ENCODE results near the gene VAC14.

VAC14 gene

DNA sequence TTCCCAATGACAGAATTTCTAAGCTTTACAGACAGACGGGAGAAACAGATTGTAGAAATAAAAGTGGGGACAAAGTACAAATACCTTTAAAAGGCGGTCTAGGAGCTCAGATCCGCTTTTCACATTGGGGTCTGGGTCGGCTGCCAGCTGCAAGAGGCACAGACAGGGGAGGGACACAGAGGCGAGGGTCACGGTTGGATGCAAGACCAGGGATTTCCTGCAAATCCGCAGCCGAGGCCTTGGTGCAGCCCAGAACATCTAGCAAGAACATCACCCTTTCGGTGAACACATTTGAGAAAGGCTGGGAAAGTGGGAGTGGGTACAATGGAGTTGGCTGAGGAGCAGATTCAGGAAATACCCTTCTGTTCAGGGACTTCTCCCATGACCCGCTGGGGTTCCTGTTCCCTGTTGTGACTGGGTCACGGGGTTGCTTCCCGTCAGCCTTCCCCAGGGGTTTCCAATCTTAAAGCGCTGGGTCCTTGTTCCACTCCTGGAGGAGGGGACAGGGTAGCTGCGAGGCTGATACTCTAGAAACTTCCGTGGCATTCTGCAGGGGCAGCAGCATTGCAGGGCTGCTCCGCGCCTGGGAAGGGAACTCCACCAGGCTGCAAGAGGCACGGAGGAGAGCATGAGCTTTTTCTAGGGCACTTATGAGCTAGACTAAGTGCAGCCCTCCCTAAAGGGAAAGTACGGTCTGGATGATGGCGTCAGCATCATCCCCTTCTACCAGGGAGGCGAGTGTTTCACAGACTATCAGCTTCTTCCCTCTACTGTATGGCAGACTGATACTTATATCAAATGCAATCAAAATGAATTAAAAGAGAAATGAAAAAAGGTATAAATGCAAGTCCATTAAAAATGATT, 16.0 kb downstream of the VAC14 start:
- DNase-seq: no peak

DNA sequence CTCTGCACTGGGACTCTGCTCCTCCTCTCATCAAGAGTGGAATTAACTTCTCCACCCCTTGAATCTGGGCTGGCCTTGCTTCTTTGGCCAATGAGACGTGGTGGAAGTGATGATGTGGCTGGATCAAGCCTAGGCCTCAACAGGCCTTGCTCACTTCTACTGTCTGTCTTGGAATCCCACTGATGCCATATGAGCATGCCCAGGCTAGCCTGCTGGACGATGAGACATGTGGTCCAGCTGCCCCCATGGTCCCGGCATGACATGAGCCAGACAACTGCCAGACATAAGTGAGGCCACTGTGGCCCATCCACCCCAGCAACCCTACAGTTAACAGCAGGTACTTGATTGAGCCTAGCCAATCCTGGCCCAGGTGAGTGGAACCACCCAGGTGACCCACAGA, 18.7 kb downstream of the VAC14 start:
- no peak for DNase-seq

- DNase-seq: no peak
These were observed 19.2 kb downstream of the VAC14 start for GRCh38 chr16:70781800-70782199.

DNA sequence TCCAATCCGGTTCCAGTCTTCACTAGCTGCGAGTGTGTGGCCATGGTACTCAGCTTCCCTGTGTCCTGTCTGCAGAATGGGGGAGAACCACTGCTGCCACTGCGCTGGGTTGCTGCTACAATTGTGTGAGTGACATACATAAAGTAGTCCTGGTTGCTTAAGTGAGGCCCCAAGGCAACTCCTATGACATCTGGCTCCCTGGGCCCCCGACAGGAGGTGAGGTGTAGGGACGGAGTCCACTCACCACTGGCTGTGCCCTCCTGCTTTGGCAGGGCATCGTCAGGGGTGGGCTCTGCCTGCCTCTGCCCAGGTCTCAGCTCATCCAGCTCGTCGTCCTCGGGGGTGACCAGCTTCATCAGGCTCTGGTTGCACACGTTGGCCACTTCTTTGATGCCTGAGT, 20.4 kb downstream of the VAC14 start:
- no peak for DNase-seq

- DNase-seq: no peak
These were observed 21.6 kb downstream of the VAC14 start for GRCh38 chr16:70779361-70779760.

DNA sequence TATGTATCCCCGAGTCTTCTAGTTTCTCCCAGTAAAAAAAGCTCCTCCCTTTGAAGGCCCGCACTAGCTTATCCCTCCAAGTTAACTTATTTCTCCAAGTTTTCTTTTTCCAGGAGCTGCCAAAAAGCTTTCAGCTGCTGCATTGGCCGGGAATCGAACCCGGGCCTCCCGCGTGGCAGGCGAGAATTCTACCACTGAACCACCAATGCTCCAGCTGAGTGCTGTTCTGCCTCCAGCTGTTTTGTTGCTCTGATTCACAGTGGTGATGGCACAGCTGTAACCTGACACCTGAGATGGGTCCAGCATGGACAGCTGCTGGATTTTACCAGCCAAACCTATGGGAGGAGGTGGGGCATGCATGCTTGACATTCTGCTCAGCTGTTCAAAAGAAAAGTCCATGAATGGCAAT, 22.1 kb downstream of the VAC14 start:
- DNase-seq: no peak

GRCh38 chr16:70777973-70778406, 23.0 kb downstream of the VAC14 start:
- DNase-seq: no peak

DNA sequence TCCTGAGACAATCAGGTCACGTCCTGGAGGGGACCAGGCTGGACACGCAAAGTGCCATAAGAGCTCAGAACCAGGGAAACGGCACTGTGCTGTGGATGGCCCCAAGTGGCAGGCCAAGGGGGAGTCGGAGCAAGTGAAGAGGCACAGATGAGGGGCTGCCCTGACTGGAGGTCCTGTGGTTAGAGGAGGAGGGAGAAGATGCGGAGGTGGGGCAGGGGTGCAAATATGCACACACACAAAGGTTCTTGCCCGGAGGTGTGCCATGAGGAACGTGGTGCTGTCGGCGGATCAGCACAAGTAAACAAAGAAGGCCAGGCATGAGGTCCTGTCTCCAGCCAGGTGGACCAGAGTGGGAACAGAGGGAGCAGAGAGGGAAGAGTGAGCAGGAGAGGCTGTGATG, 23.5 kb downstream of the VAC14 start:
- no peak for DNase-seq

DNA sequence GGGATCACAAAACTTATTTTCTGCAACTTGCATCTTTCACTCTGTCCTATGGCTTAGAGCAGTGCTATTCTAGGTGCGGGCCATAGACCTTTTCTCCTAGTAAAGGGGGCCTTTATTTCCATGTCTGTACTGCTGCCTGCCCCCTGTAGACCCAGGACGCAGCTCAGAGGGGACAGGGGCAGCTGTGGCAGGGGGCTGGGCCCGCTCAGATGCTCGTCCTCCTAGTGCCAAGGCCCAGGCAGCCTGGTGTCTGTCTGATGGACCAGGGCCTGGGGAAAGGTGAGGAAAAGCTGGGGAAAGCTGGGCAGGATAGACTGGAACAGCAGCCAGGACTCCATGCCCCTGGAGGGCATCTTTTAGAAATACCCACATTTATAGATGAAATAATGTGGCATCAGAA, 25.6 kb downstream of the VAC14 start:
- no peak for DNase-seq

DNA sequence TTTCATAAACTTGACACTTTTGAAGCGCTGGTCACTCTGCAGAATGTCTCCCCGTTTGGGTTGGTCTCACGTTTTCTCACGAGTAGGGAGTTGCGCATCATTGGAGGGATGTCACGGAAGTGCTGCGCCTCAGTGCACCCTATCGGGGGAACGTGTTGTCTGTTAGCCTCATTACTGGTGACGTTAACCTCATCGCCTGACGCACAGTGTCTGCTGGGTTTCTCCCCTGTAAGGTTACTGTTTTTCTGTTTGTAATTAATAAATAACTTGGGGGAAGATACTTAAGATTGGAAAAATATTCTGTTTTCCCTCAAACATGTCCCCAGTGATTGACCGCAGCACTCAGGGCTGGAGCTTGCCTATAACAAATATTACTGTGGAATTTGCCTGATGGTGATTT, 26.7 kb downstream of the VAC14 start:
- DNase-seq: no peak

DNA sequence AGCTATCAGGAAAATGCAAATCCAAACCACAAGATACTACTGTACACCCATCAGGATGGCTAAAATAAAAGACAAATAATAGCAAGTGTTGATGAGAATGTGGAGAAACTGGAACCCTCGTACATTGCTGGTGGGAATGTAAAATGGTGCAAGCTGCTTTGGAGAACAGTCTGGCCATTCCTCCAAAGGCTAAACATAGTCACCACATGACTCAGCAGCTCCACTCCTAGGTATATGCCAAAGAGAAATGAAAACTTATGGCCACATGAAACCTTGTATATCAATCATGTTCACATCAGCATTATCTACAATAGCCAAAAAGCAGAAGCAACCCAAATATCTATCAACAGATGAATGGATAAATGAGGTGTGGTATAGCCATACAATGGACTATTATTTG, 28.5 kb downstream of the VAC14 start:
- DNase-seq: no peak

GRCh38 chr16:70770626-70771552, 30.1 kb downstream of the VAC14 start:
- peak in 1 of 2 experiments; percentile 47 for DNase-seq

GRCh38 chr16:70770291-70770625, 30.7 kb downstream of the VAC14 start:
- no peak for DNase-seq

DNA sequence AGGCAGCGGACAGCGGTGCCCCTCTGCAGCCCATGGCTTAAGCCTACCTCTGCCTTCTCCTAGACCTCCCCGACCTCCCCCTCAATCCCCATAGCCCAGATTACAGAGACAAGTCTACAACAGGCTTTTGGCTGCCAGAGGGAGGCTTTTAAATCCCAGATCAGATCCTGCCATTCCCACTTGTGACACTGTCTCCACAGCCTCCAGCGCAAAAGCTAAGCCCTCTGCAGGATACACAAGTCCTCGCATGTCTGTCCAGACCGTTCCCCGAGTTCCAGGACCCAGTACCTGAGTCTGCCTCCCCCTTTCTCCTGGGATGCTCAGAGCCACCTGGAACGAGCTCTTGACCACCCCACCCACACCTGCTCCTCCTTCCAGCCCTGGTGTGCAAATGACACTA, 31.2 kb downstream of the VAC14 start:
- no peak for DNase-seq

DNA sequence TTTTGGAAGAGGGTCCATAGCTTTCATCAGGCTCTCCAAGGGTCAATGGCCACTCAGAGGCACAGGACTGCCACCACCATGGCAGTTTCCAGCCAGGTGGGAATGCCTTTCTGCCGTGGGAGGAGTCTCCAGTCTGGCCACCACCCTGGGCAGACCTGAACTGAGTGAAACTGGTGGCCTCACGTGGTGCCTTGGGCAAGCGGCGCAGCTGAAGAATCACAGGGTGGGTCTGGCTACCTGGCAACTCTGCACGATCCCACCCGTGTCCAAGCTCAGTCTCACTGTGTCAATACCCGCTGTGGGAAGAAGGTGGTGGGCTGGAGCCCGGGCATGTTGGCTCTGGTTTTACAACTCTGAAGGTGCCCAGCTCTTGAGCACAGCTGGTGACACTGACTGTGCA, 31.8 kb downstream of the VAC14 start:
- DNase-seq: no peak

GRCh38 chr16:70768203-70768580, 32.8 kb downstream of the VAC14 start:
- DNase-seq: no peak

GRCh38 chr16:70767377-70768202, 33.4 kb downstream of the VAC14 start:
- DNase-seq: no peak

- DNase-seq: no peak
These were observed 34.3 kb downstream of the VAC14 start for GRCh38 chr16:70766658-70767057.

DNA sequence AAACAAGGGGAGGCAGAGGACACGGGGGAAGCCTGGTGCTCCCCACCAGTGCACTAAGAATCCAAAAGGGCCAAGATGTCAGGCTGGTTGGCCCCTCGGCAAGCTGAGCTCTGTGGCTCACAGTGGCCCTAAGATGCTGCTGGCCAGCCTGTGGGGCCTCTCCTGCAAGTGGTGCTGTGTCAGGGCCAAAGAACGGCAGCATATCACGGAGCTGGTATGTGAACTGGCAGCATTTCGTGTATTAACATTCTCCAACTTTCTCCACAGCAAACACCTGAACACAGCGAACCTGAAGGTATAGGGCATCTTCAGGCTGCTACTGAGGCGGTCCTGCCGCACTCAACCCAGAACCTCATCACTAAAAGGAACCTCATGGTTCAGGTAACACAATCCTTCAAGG, 34.8 kb downstream of the VAC14 start:
- DNase-seq: no peak

GRCh38 chr16:70765491-70765890, 35.5 kb downstream of the VAC14 start:
- DNase-seq: no peak

DNA sequence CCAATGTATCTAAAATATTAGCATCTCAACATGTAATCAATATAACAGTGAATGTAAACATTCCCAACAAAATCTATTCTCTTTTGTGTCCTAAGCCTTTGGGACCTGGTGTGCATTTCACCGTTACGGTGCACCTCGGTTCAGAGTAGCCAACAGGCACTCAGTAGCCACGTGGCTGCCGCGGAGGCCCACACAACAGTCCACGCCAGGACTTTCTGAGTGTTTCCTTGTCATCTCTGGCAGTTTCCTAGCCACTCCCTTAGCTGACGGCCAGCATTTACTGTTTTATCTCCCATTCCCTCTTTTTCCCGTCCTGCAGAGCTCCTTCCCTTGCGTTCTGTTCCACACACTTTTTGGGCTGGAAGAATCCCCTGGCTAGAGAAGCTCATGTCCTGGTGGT, 36.3 kb downstream of the VAC14 start:
- DNase-seq: no peak

- DNase-seq: no peak
These were observed 40.7 kb downstream of the VAC14 start for GRCh38 chr16:70760221-70760620.

DNA sequence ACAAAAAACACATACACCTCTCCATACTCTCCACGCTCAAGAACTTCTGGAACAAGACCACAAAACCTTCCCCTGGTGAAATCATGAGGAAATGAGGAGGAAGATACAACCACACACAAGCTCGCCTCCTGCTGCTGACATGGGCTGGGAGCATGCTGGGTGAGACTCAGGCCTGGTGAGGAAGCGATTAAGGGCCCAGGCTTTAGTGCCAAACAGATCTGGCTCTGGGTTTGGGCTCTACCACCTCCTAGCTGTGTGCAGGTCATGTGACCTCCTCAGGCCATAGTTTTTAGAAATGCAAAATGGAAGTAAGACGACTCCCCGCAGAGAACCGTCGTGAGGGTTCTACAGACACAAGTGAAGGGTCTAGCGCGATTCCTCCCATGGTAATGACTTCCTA, 41.3 kb downstream of the VAC14 start:
- DNase-seq: no peak

Measured in stimulated activated CD4-positive, alpha-beta T cell treated with anti-CD3 and anti-CD28 coated beads, Interleukin-4, amount 100 ng/mL, for 4 hours (primary cell).